Activated T-cell treated with anti-CD3 and anti-CD28 coated beads, Interleukin-2, amount 50 U/mL, for 72 hours (primary cell): Measurements from ENCODE around the gene FREM1. TPM values are rescaled to one million over a fixed set of nuclear protein-coding genes. Genes with fewer than 3 reads are reported as not detected.

Experiments used
- ATAC-seq, 2 donors: fragments of 150-1000 bp; cut with Tn5 transposase; replicated peaks in 1 of 2; 2 replicates each; pipeline ENCODE4 v1.10.0; 2021; ENCODE audit warnings: moderate library complexity in 2 of 2, mild to moderate bottlenecking in 1 of 2
- DNase-seq, 2 donors: peaks; one replicate each; pipeline ENCODE4 v3.0.0; 2021 to 2022; ENCODE audit warnings: mixed read lengths in 1 of 2
- H3K27ac Mint-ChIP-seq: one replicate; pipeline ENCODE4 v1.8.0; 2022; ENCODE audit warnings: mild to moderate bottlenecking, moderate library complexity, mixed read lengths
- H3K27me3 Mint-ChIP-seq: one replicate; pipeline ENCODE4 v1.8.0; 2022; ENCODE audit warnings: low read depth, mixed read lengths
- H3K36me3 Mint-ChIP-seq, 2 donors: one replicate each; pipeline ENCODE4 v1.8.0; 2022; ENCODE audit warnings: mixed read lengths in 2 of 2, mild to moderate bottlenecking in 1 of 2; ENCODE audit not compliant: insufficient read depth in 2 of 2
- H3K4me1 Mint-ChIP-seq: one replicate; pipeline ENCODE4 v1.8.0; 2022; ENCODE audit warnings: low read depth, mixed read lengths
- H3K4me3 Mint-ChIP-seq, 2 donors: one replicate each; pipeline ENCODE4 v1.8.0; 2022; ENCODE audit warnings: mild to moderate bottlenecking in 2 of 2, mixed read lengths in 2 of 2, moderate library complexity in 2 of 2
- H3K9me3 Mint-ChIP-seq, 2 donors: one replicate each; pipeline ENCODE4 v1.8.0; 2022; ENCODE audit warnings: mixed read lengths in 2 of 2
- total RNA-seq, 2 donors: library from RNA; stranded (reverse); gene quantifications; one replicate each; pipeline ENCODE4 v1.2.3, GENCODE V29; 2022

Gene FREM1
- total RNA-seq, 2 donors from 2014 or later, result not detected

GRCh38 chr9:14713187-14713767 lies 197.0 kb downstream of the FREM1 start:
- H3K9me3 Mint-ChIP-seq, result peaks cover 0 to 7% of the 10 kb centered on the region in 2 donors
- H3K27ac Mint-ChIP-seq, result no peak overlapping the region
- peaks cover 3 to 6% of the 10 kb centered on the region in 2 donors for H3K36me3 Mint-ChIP-seq
- no peak for DNase-seq
- ATAC-seq, result no peak
- H3K4me3 Mint-ChIP-seq, result no peak overlapping the region
- peaks cover 47% of the 10 kb centered on the region for H3K27me3 Mint-ChIP-seq
- H3K4me1 Mint-ChIP-seq, result no peaks in the 10 kb centered on the region

- Mint-ChIP-seq H3K4me3 (no peak overlapping the region), H3K27ac (no peak overlapping the region), H3K27me3 (peaks cover 56% of the 10 kb centered on the region), H3K4me1 (no peaks in the 10 kb centered on the region), H3K36me3 (peaks cover 5 to 9% of the 10 kb centered on the region in 2 donors), H3K9me3 (peaks cover 1 to 10% of the 10 kb centered on the region in 2 donors)
- DNase-seq (no peak), ATAC-seq (no peak)
Observed at GRCh38 chr9:14710804-14711203, 199.4 kb downstream of the FREM1 start.

GRCh38 chr9:14706530-14707140 lies 203.6 kb downstream of the FREM1 start:
- ATAC-seq (no peak), DNase-seq (no peak)
- peaks cover 13 to 16% of the 10 kb centered on the region in 2 donors for H3K36me3 Mint-ChIP-seq
- no peaks in the 10 kb centered on the region for H3K4me1 Mint-ChIP-seq
- no peak overlapping the region for H3K27ac Mint-ChIP-seq
- H3K27me3 Mint-ChIP-seq, result peaks cover 38% of the 10 kb centered on the region
- H3K4me3 Mint-ChIP-seq, result no peak overlapping the region
- H3K9me3 Mint-ChIP-seq, result peaks cover 6 to 16% of the 10 kb centered on the region in 2 donors

- H3K27me3 Mint-ChIP-seq, result peaks cover 28% of the 10 kb centered on the region
- H3K36me3 Mint-ChIP-seq, result peaks cover 13 to 14% of the 10 kb centered on the region in 2 donors
- H3K9me3 Mint-ChIP-seq, result peaks cover 6 to 12% of the 10 kb centered on the region in 2 donors
- H3K4me3 Mint-ChIP-seq, result no peak overlapping the region
- DNase-seq (no peak), ATAC-seq (no peak)
- no peaks in the 10 kb centered on the region for H3K4me1 Mint-ChIP-seq
- H3K27ac Mint-ChIP-seq, result no peak overlapping the region
Observed at GRCh38 chr9:14705079-14705478, 205.1 kb downstream of the FREM1 start.

- Mint-ChIP-seq H3K9me3 (peaks cover 6 to 11% of the 10 kb centered on the region in 2 donors), H3K36me3 (peaks cover 13% of the 10 kb centered on the region in 2 donors), H3K27me3 (peaks cover 20% of the 10 kb centered on the region), H3K4me1 (no peaks in the 10 kb centered on the region), H3K4me3 (no peak overlapping the region), H3K27ac (no peak overlapping the region)
- DNase-seq (no peak), ATAC-seq (no peak)
Observed at GRCh38 chr9:14704281-14704680, 205.9 kb downstream of the FREM1 start.

DNA sequence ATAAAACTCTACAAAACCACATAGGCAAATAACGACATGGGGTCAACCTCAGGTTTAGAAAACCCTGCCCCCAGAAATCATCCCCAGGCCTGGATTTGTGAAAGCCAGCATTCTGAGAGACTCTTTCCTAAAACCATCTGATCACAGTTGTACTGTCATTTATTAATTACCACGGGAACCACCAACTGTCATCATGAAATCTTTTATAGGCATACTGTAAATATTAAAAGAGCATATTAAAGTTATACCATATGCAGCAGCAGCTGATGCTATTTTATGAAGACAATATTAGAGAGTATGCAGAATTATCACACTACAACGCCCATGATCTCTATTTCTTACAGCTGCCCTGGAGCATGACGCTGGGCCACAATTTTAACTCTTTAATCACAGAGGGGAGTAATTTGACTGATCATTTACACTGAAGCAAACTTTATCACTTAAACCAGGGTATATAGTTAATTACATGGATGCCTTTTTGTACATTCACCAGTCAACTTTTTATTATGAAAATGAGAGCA lies 208.0 kb downstream of the FREM1 start:
- DNase-seq (no peak), ATAC-seq (no peak)
- Mint-ChIP-seq H3K27me3 (peaks cover 11% of the 10 kb centered on the region), H3K4me1 (no peaks in the 10 kb centered on the region), H3K36me3 (peaks cover 10% of the 10 kb centered on the region in 2 donors), H3K4me3 (no peak overlapping the region), H3K27ac (no peak overlapping the region), H3K9me3 (peaks cover 6 to 7% of the 10 kb centered on the region in 2 donors)

DNA sequence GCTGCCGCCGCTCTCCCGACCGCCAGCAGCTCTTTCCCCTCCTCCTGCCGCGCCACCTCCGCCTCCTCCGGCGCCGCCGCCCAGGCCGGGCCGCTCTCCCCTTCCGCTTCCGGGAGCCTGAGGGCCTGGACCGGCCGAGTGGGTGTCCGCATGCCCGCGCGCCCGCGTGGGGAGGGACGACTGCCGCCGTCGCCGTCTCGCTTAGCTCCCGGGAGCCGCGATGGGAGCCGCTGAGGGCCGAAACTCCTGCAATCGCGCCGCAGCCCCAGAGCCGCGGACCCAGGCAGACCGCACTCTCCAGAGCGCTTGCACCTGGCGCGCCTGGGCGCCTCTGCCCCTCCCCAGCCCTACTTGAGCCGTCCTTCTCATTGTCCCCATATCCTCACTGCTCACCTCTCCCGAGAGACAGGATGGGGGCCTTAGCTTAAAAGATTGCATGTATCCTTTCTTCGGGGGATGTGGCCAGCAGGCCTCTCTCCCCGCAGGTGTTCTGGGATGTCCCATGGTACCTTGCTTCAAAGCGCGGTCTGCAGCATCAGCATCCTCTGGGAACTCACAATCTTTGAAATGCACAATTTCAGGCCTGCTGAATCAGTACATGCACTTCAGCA lies 216.9 kb downstream of the FREM1 start, which contains the start of gene ZDHHC21:
Gene ZDHHC21, minus strand, starts transcription at position 182 of the 611 bp plus-strand sequence. CDS start 19,092 bp downstream, outside the sequence.
- H3K4me3 Mint-ChIP-seq, result peak within 1 kb of the TSS; percentile 95 to 98
- peaks cover 2% of the 10 kb centered on the region in 2 donors for H3K36me3 Mint-ChIP-seq
- peak; percentile 72 to 77 for DNase-seq
- H3K9me3 Mint-ChIP-seq, result no peaks in the 10 kb centered on the region
- peaks cover 18% of the 10 kb centered on the region for H3K27me3 Mint-ChIP-seq
- peak; percentile 93 to 95 for ATAC-seq
- H3K27ac Mint-ChIP-seq, result peak within 1 kb of the TSS; percentile 99
- peaks cover 37% of the 10 kb centered on the region for H3K4me1 Mint-ChIP-seq

DNA sequence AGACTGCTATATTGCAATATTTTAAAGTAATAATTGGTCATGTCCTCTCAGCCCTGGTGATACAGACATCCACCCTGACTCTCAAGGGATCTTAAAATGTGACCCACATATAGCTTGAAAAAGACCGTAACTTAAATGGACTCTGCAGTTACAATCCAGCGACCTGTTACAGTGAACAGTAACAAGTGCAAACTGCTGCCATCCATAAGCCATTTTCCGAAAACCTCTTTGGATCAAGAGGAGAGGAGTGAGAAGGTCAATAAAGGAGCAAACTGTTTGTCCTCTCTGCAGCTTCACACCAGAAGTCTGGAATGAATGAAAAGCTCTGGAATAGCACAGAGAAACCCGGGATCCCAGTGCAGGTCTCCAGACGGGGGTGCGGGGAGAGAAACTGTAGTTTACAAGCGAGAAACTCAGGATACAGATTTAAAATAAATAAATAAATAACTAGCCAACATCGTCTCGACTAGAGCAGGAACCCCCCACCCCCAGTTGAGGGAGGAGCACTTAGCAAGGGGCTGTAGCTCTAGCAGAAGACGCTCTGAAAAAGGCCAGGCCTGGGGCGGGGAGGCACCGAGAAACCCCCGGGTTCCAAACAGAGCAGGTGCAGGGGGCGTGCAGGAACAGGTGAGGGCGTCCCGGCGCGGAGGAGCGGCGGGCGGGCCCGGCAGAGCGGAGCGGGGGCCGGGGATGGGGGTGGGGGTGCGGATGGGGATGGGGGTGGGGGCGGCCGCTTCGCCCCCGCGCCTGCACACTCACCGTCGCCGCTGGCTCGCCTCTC lies 217.6 kb downstream of the FREM1 start:
- DNase-seq, result no peak
- H3K27me3 Mint-ChIP-seq, result peaks cover 11% of the 10 kb centered on the region
- H3K27ac Mint-ChIP-seq, result peak overlapping the region; percentile 95
- H3K36me3 Mint-ChIP-seq, result peaks cover 2 to 3% of the 10 kb centered on the region in 2 donors
- peaks cover 37% of the 10 kb centered on the region for H3K4me1 Mint-ChIP-seq
- H3K9me3 Mint-ChIP-seq, result no peaks in the 10 kb centered on the region
- ATAC-seq, result peak; percentile 65 to 70
- H3K4me3 Mint-ChIP-seq, result peak overlapping the region; percentile 95 to 98

- peaks cover 2 to 3% of the 10 kb centered on the region in 2 donors for H3K36me3 Mint-ChIP-seq
- H3K4me1 Mint-ChIP-seq, result peaks cover 37% of the 10 kb centered on the region
- DNase-seq (no peak), ATAC-seq (no peak)
- H3K9me3 Mint-ChIP-seq, result no peaks in the 10 kb centered on the region
- H3K4me3 Mint-ChIP-seq, result peak overlapping the region in 1 of 2 donors; percentile 57
- no peaks in the 10 kb centered on the region for H3K27me3 Mint-ChIP-seq
- no peak overlapping the region for H3K27ac Mint-ChIP-seq
Observed at GRCh38 chr9:14690948-14691730, 219.1 kb downstream of the FREM1 start.

DNA sequence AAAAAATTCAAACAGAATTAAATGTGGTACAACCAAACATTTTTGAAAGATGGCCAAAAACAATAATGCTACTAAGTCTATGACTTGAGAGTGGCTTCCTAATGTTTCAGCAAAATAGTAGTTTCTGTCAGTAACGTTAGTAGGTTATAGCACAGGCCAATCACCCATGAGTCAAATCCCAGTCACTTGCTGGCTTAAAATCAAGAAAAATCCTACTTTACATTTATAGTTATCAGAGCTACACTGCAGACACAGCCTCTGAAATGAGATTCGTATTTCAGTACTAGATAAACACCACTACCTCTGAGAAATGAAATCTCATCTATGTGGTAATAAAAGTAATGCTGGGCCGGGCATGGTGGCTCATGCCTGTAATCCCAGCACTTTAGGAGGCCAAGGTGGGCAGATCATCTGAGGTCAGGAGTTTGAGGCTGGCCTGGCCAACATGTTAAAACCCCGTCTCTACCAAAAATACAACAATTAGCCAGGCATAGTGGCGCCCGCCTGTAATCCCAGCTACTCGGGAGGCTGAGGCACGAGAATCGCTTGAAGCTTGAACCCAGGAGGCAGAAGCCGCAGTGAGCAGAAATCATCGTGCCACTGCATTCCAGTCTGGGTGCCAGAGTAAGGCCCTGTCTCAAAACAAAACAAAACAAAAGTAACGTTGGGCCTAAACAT lies 223.0 kb downstream of the FREM1 start:
- no peak for ATAC-seq
- H3K4me3 Mint-ChIP-seq, result no peak overlapping the region
- no peak overlapping the region for H3K27ac Mint-ChIP-seq
- no peaks in the 10 kb centered on the region for H3K27me3 Mint-ChIP-seq
- DNase-seq, result no peak
- H3K36me3 Mint-ChIP-seq, result peaks cover 7 to 15% of the 10 kb centered on the region in 2 donors
- H3K9me3 Mint-ChIP-seq, result no peaks in the 10 kb centered on the region
- H3K4me1 Mint-ChIP-seq, result peaks cover 30% of the 10 kb centered on the region

DNA sequence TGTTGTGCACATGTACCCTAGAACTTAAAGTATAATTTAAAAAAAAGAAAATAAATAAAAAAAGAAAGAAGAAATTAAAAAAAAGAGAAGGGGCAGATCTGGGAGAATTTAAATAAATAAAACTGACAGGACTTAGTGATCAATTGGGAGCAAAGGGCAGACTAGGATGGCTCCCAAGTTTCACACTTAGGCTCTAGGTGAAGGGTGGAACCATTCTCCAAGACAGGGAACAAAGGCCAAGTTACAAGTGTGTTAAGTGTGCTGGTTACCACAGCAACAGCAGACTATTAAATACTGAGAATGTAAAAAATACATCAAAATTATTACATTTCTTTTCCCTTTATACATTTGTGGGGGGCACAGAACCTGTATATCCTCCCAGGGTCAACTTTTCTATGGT lies 224.1 kb downstream of the FREM1 start:
- no peak overlapping the region for H3K4me3 Mint-ChIP-seq
- no peak overlapping the region for H3K27ac Mint-ChIP-seq
- H3K36me3 Mint-ChIP-seq, result peaks cover 10 to 15% of the 10 kb centered on the region in 2 donors
- no peaks in the 10 kb centered on the region for H3K27me3 Mint-ChIP-seq
- no peak for DNase-seq
- H3K4me1 Mint-ChIP-seq, result peaks cover 22% of the 10 kb centered on the region
- no peak for ATAC-seq
- H3K9me3 Mint-ChIP-seq, result no peaks in the 10 kb centered on the region
